Skeletal muscle satellite cell (primary cell): ENCODE measurements around the gene FGF5.
"Not testable (repeated sequence)": the region's sequence is repeated elsewhere in the genome, so short reads cannot be mapped to it uniquely, and the experiment has no call there.

Experiments
- H3K27me3 ChIP-seq: 2 replicates; pipeline ENCODE4 v1.7.0; 2013; ENCODE audit warnings: low read length; ENCODE audit not compliant: control insufficient read depth, insufficient read depth
- H3K36me3 ChIP-seq: 2 replicates; pipeline ENCODE4 v1.7.0; 2013; ENCODE audit warnings: mild to moderate bottlenecking, control low read depth, low read length; ENCODE audit not compliant: insufficient read depth
- H3K4me1 ChIP-seq: 2 replicates; pipeline ENCODE4 v1.7.0; 2013; ENCODE audit warnings: low read length; ENCODE audit not compliant: control insufficient read depth, insufficient read depth
- H3K4me2 ChIP-seq: 2 replicates; pipeline ENCODE4 v1.7.0; 2013; ENCODE audit warnings: mild to moderate bottlenecking, low read length
- H3K4me3 ChIP-seq: 2 replicates; pipeline ENCODE4 v1.7.0; 2013; ENCODE audit warnings: low read length
- H3K9ac ChIP-seq: 2 replicates; pipeline ENCODE4 v1.7.0; 2013; ENCODE audit warnings: mild to moderate bottlenecking, low read depth, low read length, moderate library complexity
- H3K9me3 ChIP-seq: replicated peaks from 2 replicates; pipeline ENCODE4 v1.7.0; 2013; ENCODE audit warnings: mild to moderate bottlenecking, control low read depth, low read length

Gene FGF5

DNA sequence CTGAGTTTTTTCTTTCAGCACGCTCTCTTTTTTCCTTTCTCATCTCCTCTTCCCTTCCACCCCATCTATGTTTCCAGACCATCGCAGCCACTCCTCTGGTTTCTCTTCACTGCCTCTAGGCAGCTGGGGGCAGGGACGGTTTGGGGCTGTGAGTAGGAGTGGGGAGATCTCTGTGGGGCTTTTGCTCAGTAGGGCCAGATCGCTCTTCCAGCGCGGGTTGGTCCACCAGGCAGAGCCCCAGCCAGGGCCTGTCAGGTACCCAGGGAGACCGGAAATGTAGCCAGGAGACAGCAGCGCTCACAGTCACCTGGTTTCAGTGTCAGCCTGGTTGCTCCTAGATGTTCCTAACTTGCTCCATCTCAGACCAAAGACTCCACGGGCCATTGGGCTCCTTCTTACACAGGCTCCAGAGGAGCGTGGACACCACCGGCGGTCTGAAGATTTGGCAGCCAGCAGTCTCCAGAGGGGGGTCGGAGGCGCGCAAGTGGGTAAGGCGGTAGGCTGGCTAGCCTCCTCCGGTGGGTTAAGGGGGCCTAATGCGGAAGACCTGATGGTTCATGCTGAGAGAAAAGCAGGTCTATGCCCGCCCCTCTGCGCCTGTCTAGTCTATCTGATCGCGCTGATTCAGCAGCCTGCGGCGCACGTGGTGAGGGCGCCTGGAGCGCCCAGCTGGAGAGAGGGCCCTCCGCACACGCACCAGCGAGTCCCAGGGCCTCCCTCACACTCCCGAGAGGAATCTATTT is 1.8 kb downstream of the FGF5 start:
- H3K27me3 ChIP-seq = no peaks in the 10 kb centered on the region
- peak overlapping the region; percentile 92 for H3K9ac ChIP-seq
- H3K4me3 ChIP-seq = peak overlapping the region; percentile 77
- H3K9me3 ChIP-seq = no peaks in the 10 kb centered on the region
- peak overlapping the region; percentile 92 for H3K4me2 ChIP-seq
- H3K4me1 ChIP-seq = peaks cover 58% of the 10 kb centered on the region
- peaks cover 25% of the 10 kb centered on the region for H3K36me3 ChIP-seq

DNA sequence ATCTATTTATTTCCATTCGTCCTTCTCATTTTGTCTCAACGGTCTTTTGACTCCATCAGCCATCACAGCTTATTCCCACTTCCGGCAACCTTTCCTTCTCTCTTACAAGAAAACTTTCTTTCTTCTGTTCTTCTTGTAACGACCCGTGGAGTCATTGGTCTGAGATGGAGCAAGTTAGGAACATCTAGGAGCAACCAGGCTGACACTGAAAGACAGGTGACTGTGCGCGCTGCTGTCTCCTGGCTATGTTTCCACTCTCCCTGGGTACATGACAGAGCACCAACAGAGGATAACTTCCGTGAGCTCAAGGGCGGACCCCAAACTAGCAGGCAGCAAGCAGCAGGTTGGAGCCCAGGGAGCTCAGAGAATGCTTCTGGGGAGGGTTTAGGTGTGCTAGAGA is 2.5 kb downstream of the FGF5 start:
- Histone ChIP-seq H3K4me1 (peaks cover 54% of the 10 kb centered on the region), H3K4me2 (peak overlapping the region; percentile 92), H3K36me3 (peaks cover 29% of the 10 kb centered on the region), H3K27me3 (no peaks in the 10 kb centered on the region), H3K9me3 (no peaks in the 10 kb centered on the region), H3K4me3 (peak overlapping the region; percentile 77), H3K9ac (peak overlapping the region; percentile 92)

DNA sequence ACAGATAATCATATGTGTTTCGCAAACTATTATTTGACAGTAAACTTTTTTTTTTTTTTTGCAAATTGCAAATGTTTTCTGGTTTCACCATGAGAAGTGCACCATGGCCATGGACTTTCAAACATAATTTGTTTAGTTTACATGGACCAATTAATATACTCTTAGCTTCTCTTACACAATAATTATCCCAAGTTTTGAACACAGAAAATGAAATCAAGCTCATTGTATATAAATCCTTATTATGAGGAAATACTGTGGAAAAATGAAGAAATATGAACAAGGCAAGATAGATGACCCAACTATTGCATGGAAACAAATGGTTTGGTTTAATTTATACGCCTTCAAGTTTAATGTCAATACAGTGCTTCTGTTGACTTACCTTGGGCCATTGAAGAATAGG is 3.9 kb downstream of the FGF5 start:
- Histone ChIP-seq H3K27me3 (no peaks in the 10 kb centered on the region), H3K36me3 (peaks cover 39% of the 10 kb centered on the region), H3K4me1 (peaks cover 47% of the 10 kb centered on the region), H3K9ac (peak overlapping the region; percentile 92), H3K4me3 (peak overlapping the region; percentile 77), H3K9me3 (no peaks in the 10 kb centered on the region), H3K4me2 (peak overlapping the region; percentile 92)

DNA sequence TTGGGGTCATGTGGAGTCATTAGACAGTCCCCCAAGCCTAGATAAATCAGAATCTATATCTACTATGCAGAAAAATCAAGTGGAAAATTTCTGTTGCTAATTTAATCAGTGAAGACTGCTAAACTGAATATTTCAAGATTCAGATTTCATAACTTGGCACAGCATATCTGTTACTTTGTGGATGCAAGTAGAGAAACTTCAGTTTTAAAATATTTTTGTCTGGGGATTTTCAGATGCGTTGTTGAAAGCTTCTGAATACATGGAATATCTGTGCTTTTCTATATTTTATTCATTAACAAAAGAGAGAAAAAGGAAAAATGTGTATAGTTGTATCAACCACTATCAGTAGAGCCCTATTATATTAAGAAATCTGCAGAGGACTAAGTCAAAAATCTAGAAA is 4.4 kb downstream of the FGF5 start:
- peak overlapping the region; percentile 92 for H3K9ac ChIP-seq
- peaks cover 44% of the 10 kb centered on the region for H3K4me1 ChIP-seq
- H3K27me3 ChIP-seq = no peaks in the 10 kb centered on the region
- peak overlapping the region; percentile 77 for H3K4me3 ChIP-seq
- H3K9me3 ChIP-seq = no peaks in the 10 kb centered on the region
- H3K36me3 ChIP-seq = peaks cover 43% of the 10 kb centered on the region
- H3K4me2 ChIP-seq = peak overlapping the region; percentile 92

DNA sequence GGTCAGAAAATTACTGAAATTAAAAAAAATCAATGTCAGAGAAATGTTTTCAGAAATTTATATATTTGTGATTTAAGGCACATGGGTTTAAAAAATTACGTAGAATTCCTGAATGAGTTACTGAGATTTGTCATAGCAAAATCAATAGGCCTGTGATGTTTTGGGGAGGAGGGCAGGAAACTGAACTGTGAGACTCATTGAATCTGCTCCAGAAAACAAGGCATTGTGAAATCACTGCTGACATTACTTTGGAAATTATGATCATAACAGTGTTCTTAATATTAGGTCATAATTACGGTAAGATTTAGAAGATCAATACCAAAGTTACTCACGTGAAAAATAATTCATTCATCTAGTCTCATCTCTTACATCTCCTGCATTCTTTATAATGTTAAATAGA is 5.3 kb downstream of the FGF5 start:
- Histone ChIP-seq H3K36me3 (peaks cover 45% of the 10 kb centered on the region), H3K27me3 (no peaks in the 10 kb centered on the region), H3K9me3 (no peaks in the 10 kb centered on the region), H3K9ac (no peak overlapping the region), H3K4me2 (peak overlapping the region; percentile 92), H3K4me3 (peak overlapping the region; percentile 77), H3K4me1 (peaks cover 46% of the 10 kb centered on the region)

DNA sequence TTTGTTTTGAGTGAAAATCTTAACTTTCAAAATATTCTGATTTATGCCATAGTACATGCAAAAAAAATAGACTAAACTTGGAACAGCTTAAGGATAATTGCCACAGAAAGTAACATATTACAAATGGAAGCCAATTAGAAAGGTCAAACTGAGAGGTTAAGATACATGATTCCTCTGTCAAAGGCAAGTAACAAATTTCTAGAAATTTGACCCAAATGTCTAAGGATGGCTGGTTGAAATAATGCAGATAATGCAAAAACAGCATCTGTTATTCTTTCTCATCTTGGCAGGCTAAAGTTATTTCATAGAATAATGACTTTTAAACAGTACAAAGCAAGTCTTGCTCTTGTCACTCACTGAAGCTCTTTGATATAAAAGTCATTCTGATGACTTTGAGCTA is 10.5 kb downstream of the FGF5 start:
- Histone ChIP-seq H3K27me3 (no peaks in the 10 kb centered on the region), H3K4me3 (no peak overlapping the region), H3K4me1 (peaks cover 27% of the 10 kb centered on the region), H3K9ac (no peak overlapping the region), H3K9me3 (no peaks in the 10 kb centered on the region), H3K36me3 (peaks cover 62% of the 10 kb centered on the region), H3K4me2 (no peak overlapping the region)

DNA sequence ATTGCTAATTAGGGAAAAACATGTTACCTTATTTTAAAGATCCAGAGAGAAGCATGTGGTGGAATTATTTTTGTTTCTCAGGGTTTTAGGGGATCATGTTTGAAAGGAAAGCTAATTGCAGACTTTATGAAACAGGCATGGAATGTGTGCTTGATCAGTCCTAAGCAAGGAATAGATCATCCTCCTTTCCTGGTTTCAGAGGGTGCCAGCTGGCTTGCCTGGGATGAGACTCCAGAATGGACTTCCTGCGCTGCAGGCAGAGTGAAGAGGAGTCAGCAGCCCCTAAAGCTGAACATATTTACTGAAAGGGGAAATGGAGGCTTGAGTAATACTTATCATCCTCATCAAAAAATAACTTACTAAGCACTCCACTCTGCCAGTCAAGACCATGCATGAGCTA is 13.3 kb downstream of the FGF5 start:
- no peak overlapping the region for H3K4me3 ChIP-seq
- H3K36me3 ChIP-seq = peaks cover 60% of the 10 kb centered on the region
- H3K4me2 ChIP-seq = no peak overlapping the region
- H3K4me1 ChIP-seq = peaks cover 10% of the 10 kb centered on the region
- H3K9ac ChIP-seq = no peak overlapping the region
- no peaks in the 10 kb centered on the region for H3K27me3 ChIP-seq
- H3K9me3 ChIP-seq = no peaks in the 10 kb centered on the region

DNA sequence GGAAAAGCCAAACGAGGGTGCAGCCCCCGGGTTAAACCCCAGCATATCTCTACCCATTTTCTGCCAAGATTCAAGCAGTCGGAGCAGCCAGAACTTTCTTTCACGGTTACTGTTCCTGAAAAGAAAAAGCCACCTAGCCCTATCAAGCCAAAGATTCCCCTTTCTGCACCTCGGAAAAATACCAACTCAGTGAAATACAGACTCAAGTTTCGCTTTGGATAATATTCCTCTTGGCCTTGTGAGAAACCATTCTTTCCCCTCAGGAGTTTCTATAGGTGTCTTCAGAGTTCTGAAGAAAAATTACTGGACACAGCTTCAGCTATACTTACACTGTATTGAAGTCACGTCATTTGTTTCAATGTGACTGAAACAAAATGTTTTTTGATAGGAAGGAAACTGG is 20.0 kb downstream of the FGF5 start:
- Histone ChIP-seq H3K9ac (peak overlapping the region; percentile 44), H3K4me1 (peaks cover 13% of the 10 kb centered on the region), H3K4me2 (peak overlapping the region; percentile 61), H3K36me3 (peaks cover 39% of the 10 kb centered on the region), H3K4me3 (peak overlapping the region; percentile 28), H3K27me3 (no peaks in the 10 kb centered on the region), H3K9me3 (no peaks in the 10 kb centered on the region)

DNA sequence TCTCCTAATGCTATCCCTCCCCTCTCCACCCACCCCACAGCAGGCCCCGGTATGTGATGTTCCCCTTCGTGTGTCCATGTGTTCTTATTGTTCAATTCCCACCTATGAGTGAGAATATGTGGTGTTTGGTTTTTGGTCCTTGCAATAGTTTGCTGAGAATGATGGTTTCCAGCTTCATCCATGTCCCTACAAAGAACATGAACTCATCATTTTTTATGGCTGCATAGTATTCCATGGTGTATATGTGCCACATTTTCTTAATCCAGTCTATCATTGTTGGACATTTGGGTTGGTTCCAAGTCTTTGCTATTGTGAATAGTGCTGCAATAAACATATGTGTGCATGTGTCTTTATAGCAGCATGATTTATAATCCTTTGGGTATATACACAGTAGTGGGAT is 24.2 kb downstream of the FGF5 start:
- H3K9me3 ChIP-seq, H3K27me3 ChIP-seq, H3K4me3 ChIP-seq, H3K4me2 ChIP-seq, H3K9ac ChIP-seq: not testable (repeated sequence)
- Histone ChIP-seq H3K4me1 (peaks cover 23% of the 10 kb centered on the region), H3K36me3 (peaks cover 33% of the 10 kb centered on the region)

DNA sequence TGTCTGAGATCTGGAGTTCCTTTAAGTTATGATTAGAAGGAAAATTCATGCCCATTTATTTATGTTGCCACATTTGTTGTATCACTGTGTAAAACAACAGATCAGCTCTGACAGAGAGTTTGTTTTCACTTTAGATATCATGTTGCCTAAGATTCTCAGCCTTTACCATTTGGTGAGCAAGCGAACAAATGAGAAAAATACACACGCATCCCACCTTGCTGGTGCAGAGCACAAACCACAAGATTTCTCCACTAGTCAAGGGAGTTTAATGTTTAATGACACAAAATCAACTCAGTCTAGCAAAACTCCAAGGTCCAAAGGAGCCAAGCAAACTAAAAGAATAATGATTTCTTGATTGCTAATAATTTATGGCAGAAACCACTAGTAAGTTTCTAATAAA is 27.7 kb downstream of the FGF5 start:
- Histone ChIP-seq H3K27me3 (no peaks in the 10 kb centered on the region), H3K9ac (no peak overlapping the region), H3K4me3 (no peak overlapping the region), H3K4me2 (no peak overlapping the region), H3K9me3 (no peaks in the 10 kb centered on the region), H3K4me1 (peaks cover 18% of the 10 kb centered on the region), H3K36me3 (peaks cover 6% of the 10 kb centered on the region)

DNA sequence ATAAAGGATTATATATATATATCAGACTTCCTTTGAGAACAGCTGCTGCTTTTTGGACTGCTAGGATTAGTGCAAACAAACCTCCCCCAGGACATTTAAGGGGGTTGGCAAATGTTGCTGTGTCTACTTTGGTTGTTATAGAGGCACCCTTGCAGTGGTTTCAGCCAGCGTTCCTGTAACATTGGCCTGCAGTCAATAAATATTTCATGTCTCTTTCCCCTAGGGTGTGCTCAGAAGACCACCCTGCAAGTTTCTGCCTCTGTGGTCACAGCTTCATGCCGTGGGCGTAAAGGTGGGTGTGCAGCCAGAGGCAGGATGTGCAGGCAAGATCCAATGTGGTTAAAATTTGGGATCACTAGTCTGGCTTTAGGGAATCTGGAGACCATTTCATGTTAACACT is 28.9 kb downstream of the FGF5 start:
- Histone ChIP-seq H3K4me2 (no peak overlapping the region), H3K36me3 (no peaks in the 10 kb centered on the region), H3K27me3 (no peaks in the 10 kb centered on the region), H3K4me1 (peaks cover 18% of the 10 kb centered on the region), H3K4me3 (no peak overlapping the region), H3K9ac (no peak overlapping the region), H3K9me3 (no peaks in the 10 kb centered on the region)

DNA sequence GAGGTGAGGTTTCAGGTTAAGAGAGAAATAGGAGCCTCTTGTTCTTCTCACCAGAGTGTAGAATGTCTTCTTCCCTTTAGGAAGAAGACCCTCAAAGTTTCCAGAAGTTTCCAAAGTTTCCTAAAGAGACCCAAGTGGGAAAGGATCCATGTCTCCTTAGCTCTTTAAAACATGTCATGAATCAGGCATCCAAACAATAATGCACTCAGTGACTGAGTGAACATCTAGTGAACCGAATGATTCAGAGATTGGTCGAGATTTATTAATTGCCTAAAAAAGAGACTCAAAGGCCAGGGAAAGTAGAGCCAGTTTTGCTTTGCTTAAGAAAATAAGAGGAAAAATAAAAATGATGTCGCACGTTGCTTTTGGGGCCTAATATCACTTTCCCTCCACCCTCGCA is 29.4 kb downstream of the FGF5 start:
- Histone ChIP-seq H3K4me1 (peaks cover 18% of the 10 kb centered on the region), H3K9me3 (no peaks in the 10 kb centered on the region), H3K4me2 (no peak overlapping the region), H3K36me3 (no peaks in the 10 kb centered on the region), H3K27me3 (no peaks in the 10 kb centered on the region), H3K4me3 (no peak overlapping the region), H3K9ac (no peak overlapping the region)
